ENCODE measurements around the gene RSPH9.

- TF ChIP-seq YY1 (IDR thresholded peaks at IDR 0.05; ENCODE audit: insufficient read depth, insufficient read length) (no peak), ZNF274 (IDR thresholded peaks at IDR 0.05; ENCODE audit: low read depth, low read length) (no peak)
These were observed 67.7 kb downstream of the RSPH9 start for GRCh38 chr6:43712579-43712978.
